PC-3 (cell line): ENCODE results near the gene DNAH10.

Experiments
- EZH2 ChIP-seq: fragments of 300-600 bp; sonication (generic); IDR thresholded peaks from one replicate; pipeline ENCODE4 v1.6.1; 2017; ENCODE audit warnings: antibody characterized with exemption, mild to moderate bottlenecking, low read length; ENCODE audit not compliant: unreplicated experiment
- TF ChIP-seq, protein P1 (sequence below): fragments of 300-600 bp; sonication (generic); conservative IDR thresholded peaks from 2 replicates; pipeline ENCODE4 v1.5.1; 2017; ENCODE audit warnings: antibody characterized with exemption, low read depth, mild to moderate bottlenecking, low read length

DNA sequence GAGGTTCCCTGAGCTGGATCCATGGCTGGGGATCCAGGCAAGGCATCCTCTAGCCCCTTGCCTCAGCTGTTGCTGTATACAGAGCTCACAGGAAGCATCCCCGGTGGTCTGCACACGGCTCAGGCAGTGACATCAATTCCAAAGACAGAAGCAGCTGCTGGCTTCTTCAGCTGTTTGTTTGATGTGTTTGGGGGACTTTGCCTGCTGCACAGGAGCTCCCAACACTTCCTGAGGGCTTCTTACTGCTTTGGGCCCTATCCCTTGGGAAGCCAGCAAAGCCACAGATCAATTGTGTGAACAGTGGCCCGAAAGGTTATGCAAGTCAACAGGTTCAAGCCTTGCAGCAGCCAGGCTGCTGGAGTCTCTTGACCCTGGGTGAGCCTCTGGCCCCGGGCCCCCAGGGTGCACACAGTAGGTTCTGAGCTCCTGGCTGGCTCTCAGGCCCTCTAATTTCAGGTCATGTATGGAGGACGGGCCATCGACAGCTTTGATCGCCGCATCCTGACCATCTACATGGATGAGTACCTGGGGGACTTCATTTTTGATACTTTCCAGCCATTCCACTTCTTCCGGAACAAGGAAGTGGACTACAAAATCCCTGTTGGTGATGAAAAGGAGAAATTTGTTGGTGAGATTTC lies 168.0 kb downstream of the DNAH10 start:
- TF ChIP-seq, protein P1, sequence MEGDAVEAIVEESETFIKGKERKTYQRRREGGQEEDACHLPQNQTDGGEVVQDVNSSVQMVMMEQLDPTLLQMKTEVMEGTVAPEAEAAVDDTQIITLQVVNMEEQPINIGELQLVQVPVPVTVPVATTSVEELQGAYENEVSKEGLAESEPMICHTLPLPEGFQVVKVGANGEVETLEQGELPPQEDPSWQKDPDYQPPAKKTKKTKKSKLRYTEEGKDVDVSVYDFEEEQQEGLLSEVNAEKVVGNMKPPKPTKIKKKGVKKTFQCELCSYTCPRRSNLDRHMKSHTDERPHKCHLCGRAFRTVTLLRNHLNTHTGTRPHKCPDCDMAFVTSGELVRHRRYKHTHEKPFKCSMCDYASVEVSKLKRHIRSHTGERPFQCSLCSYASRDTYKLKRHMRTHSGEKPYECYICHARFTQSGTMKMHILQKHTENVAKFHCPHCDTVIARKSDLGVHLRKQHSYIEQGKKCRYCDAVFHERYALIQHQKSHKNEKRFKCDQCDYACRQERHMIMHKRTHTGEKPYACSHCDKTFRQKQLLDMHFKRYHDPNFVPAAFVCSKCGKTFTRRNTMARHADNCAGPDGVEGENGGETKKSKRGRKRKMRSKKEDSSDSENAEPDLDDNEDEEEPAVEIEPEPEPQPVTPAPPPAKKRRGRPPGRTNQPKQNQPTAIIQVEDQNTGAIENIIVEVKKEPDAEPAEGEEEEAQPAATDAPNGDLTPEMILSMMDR = no peak
- no peak for TF ChIP-seq EZH2
